Measurements from ENCODE around the gene STAC3.

DNA sequence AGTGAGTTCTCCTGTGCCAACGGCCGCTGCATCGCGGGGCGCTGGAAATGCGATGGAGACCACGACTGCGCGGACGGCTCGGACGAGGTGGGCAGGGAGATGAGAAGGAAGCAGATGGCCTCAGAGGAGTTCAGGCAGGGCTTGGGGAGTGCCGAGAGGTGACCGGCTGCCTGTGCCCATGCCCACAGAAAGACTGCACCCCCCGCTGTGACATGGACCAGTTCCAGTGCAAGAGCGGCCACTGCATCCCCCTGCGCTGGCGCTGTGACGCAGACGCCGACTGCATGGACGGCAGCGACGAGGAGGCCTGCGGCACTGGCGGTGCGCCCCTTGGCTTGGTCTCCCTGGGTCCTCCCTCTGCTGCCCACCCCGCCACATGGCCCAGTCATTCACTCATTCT lies 47.8 kb downstream of the STAC3 start:
- TF ChIP-seq MAFF (IDR thresholded peaks at IDR 0.05; ENCODE audit: low read depth, low read length), result no peak
- TF ChIP-seq ISL2 (CRISPR knock-in tag; IDR thresholded peaks at IDR 0.05), result no peak
- no peak for TF ChIP-seq RFX5 (IDR thresholded peaks at IDR 0.05; ENCODE audit: low read depth, low read length)
- no peak for TF ChIP-seq ZFP37 (CRISPR knock-in tag; IDR thresholded peaks at IDR 0.05; ENCODE audit: borderline replicate concordance)
- TF ChIP-seq, protein P1, sequence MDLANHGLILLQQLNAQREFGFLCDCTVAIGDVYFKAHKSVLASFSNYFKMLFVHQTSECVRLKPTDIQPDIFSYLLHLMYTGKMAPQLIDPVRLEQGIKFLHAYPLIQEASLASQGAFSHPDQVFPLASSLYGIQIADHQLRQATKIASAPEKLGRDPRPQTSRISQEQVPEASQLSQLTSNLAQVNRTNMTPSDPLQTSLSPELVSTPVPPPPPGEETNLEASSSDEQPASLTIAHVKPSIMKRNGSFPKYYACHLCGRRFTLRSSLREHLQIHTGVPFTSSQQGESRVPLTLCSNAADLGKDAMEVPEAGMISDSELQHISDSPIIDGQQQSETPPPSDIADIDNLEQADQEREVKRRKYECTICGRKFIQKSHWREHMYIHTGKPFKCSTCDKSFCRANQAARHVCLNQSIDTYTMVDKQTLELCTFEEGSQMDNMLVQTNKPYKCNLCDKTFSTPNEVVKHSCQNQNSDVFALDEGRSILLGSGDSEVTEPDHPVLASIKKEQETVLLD (CRISPR knock-in tag; IDR thresholded peaks at IDR 0.05; ENCODE audit: low read depth), result no peak
- no peak for TF ChIP-seq ZNF451 (CRISPR knock-in tag; IDR thresholded peaks at IDR 0.05)
